Keratinocyte (primary cell): Measurements from ENCODE around the gene CWC27. TPM values are rescaled to one million over a fixed set of nuclear protein-coding genes. Genes with fewer than 3 reads are reported as not detected.

ENCODE experiments used
- DNase-seq: peaks from one replicate; pipeline ENCODE4 v3.0.0-alpha.2; 2011; ENCODE audit warnings: low read depth, missing footprints, low spot score
- FAIRE-seq: peaks from 2 replicates; lab custom pipeline; 2011; peaks lifted over from hg19 to GRCh38; lab: Jason Lieb, UNC
- H2AFZ ChIP-seq: 2 replicates; pipeline ENCODE4 v1.6.0; 2012; ENCODE audit warnings: low read length, control low read depth, inconsistent platforms; ENCODE audit not compliant: control insufficient read depth
- H3K27ac ChIP-seq: 2 replicates; pipeline ENCODE4 v1.5.1; 2011; ENCODE audit warnings: low read length; ENCODE audit not compliant: control insufficient read depth, insufficient read depth
- H3K27me3 ChIP-seq: 3 replicates; pipeline ENCODE4 v1.6.0; 2011; ENCODE audit warnings: low read length; ENCODE audit not compliant: control insufficient read depth, insufficient read depth; ENCODE audit errors: extremely low read depth
- H3K36me3 ChIP-seq, 2 experiments: 2 replicates in 1 of 2; 3 replicates in 1 of 2; pipeline ENCODE4 v1.5.1; 2011; ENCODE audit warnings: low read length in 2 of 2, mild to moderate bottlenecking in 1 of 2; ENCODE audit not compliant: control insufficient read depth in 2 of 2, insufficient read depth in 2 of 2; ENCODE audit errors: extremely low read depth in 1 of 2
- H3K4me1 ChIP-seq: 3 replicates; pipeline ENCODE4 v1.5.1; 2011; ENCODE audit warnings: low read length; ENCODE audit not compliant: control insufficient read depth, insufficient read depth; ENCODE audit errors: extremely low read depth
- H3K4me2 ChIP-seq: 3 replicates; pipeline ENCODE4 v1.6.0; 2011; ENCODE audit warnings: low read depth, low read length; ENCODE audit not compliant: control insufficient read depth, insufficient read depth; ENCODE audit errors: extremely low read depth
- H3K4me3 ChIP-seq, 3 experiments: fragments of 200-600 bp in 1 of 3; sonication (generic) in 1 of 3; 2 replicates in 2 of 3; 3 replicates in 1 of 3; pipeline ENCODE4 v1.5.1; 2011 to 2016; ENCODE audit warnings: low read length in 3 of 3, mild to moderate bottlenecking in 3 of 3, control low read depth in 2 of 3, inconsistent platforms in 1 of 3, low read depth in 1 of 3, mixed read lengths in 1 of 3, mixed run types in 1 of 3, moderate library complexity in 1 of 3; ENCODE audit not compliant: control insufficient read depth in 2 of 3, insufficient read depth in 2 of 3; ENCODE audit errors: extremely low read depth in 1 of 3
- H3K79me2 ChIP-seq: 2 replicates; pipeline ENCODE4 v1.6.0; 2012; ENCODE audit warnings: low read length; ENCODE audit not compliant: control insufficient read depth, insufficient read depth
- H3K9ac ChIP-seq: 3 replicates; pipeline ENCODE4 v1.6.0; 2011; ENCODE audit warnings: low read length; ENCODE audit not compliant: control insufficient read depth, insufficient read depth; ENCODE audit errors: extremely low read depth
- H3K9me1 ChIP-seq: 3 replicates; pipeline ENCODE4 v1.6.0; 2011; ENCODE audit warnings: low read length; ENCODE audit not compliant: control insufficient read depth, insufficient read depth; ENCODE audit errors: extremely low read depth
- H3K9me3 ChIP-seq: 2 replicates; pipeline ENCODE4 v1.5.1; 2012; ENCODE audit warnings: low read depth, low read length; ENCODE audit not compliant: control insufficient read depth
- H4K20me1 ChIP-seq: 3 replicates; pipeline ENCODE4 v1.6.0; 2011; ENCODE audit warnings: low read length; ENCODE audit not compliant: control insufficient read depth, insufficient read depth; ENCODE audit errors: extremely low read depth
- CTCF ChIP-seq, 3 experiments: IDR thresholded peaks in 1 of 3; conservative IDR thresholded peaks in 1 of 3; optimal IDR thresholded peaks in 1 of 3; 2 replicates in 2 of 3; 3 replicates in 1 of 3; pipeline versions ENCODE3 to v1.5.1; 2011; ENCODE audit warnings: low read length in 3 of 3, mild to moderate bottlenecking in 3 of 3, moderate library complexity in 2 of 3, control low read depth in 1 of 3, inconsistent platforms in 1 of 3; ENCODE audit not compliant: insufficient read depth in 2 of 3; ENCODE audit errors: extremely low read depth in 1 of 3
- EZH2 ChIP-seq: IDR thresholded peaks from one replicate; pipeline ENCODE4 v1.6.1; 2012; ENCODE audit warnings: inconsistent platforms, mild to moderate bottlenecking, low read length, moderate library complexity
- dilution Hi-C: fragments of 300-500 bp; cut with MboI; formaldehyde crosslinking; loops from one replicate; pipeline ENCODE4 v1.7.0; 2020; ENCODE audit warnings: low sequenced_read_pairs; ENCODE audit not compliant: extremely low pct_ligation_motif_present
- polyA plus RNA-seq, 5 experiments: library from polyadenylated mRNA; depleted of rRNA in 3 of 5; stranded (reverse) in 3 of 5; stranded (forward) in 1 of 5; unstranded in 1 of 5; fragments of >200 nt; gene quantifications; 1 replicate in 1 of 5; 2 replicates in 3 of 5; 3 replicates in 1 of 5; pipeline versions ENCODE4 v1.2.1 to v1.2.3, GENCODE V29; 2011 to 2012; ENCODE audit warnings: missing spikeins in 2 of 5, low read depth in 1 of 5, low replicate concordance in 1 of 5

CWC27 gene
- polyA plus RNA-seq, 1 donor (not counting 4 experiments of a cell fraction or from before 2014, with no cell fraction given) = 31.8 TPM

- no peaks in the 10 kb centered on the region for H4K20me1 ChIP-seq
- TF ChIP-seq EZH2 = no peak
- no peak for TF ChIP-seq CTCF (optimal IDR thresholded peaks at IDR 0.05 in 1 of 3, IDR thresholded peaks at IDR 0.05 in 1 of 3, conservative IDR thresholded peaks at IDR 0.05 in 1 of 3; ENCODE audit: extremely low read depth in 1 of 3, insufficient read depth in 2 of 3, low read length in 3 of 3)
- H3K4me1 ChIP-seq = peaks cover 7% of the 10 kb centered on the region
- H3K9me3 ChIP-seq = no peaks in the 10 kb centered on the region
- peak; percentile 41 for FAIRE-seq
- no peaks in the 10 kb centered on the region for H3K36me3 ChIP-seq
- no peak overlapping the region for H3K4me2 ChIP-seq
- no peak for DNase-seq
- no peak overlapping the region for H3K9ac ChIP-seq
- no peak overlapping the region for H3K4me3 ChIP-seq
- no peaks in the 10 kb centered on the region for H3K79me2 ChIP-seq
- dilution Hi-C loops = no loop called here
- no peaks in the 10 kb centered on the region for H3K9me1 ChIP-seq
- no peaks in the 10 kb centered on the region for H3K27me3 ChIP-seq
- H3K27ac ChIP-seq = no peak overlapping the region
- no peak overlapping the region for H2AFZ ChIP-seq
Measured at GRCh38 chr5:65021527-65022226, 252.9 kb downstream of the CWC27 start.

- peaks cover 7% of the 10 kb centered on the region for H3K4me1 ChIP-seq
- dilution Hi-C loops = no loop called here
- no peaks in the 10 kb centered on the region for H3K9me3 ChIP-seq
- H3K36me3 ChIP-seq = no peaks in the 10 kb centered on the region
- no peaks in the 10 kb centered on the region for H3K9me1 ChIP-seq
- H3K27me3 ChIP-seq = no peaks in the 10 kb centered on the region
- H3K79me2 ChIP-seq = no peaks in the 10 kb centered on the region
- no peak for TF ChIP-seq EZH2
- TF ChIP-seq CTCF (optimal IDR thresholded peaks at IDR 0.05 in 1 of 3, IDR thresholded peaks at IDR 0.05 in 1 of 3, conservative IDR thresholded peaks at IDR 0.05 in 1 of 3; ENCODE audit: extremely low read depth in 1 of 3, insufficient read depth in 2 of 3, low read length in 3 of 3) = no peak
- no peak overlapping the region for H2AFZ ChIP-seq
- H4K20me1 ChIP-seq = no peaks in the 10 kb centered on the region
- H3K27ac ChIP-seq = no peak overlapping the region
- DNase-seq = no peak
- no peak overlapping the region for H3K4me2 ChIP-seq
- no peak overlapping the region for H3K9ac ChIP-seq
- H3K4me3 ChIP-seq = no peak overlapping the region
- FAIRE-seq = no peak
Measured at GRCh38 chr5:65022932-65023331, 254.2 kb downstream of the CWC27 start.
